Testis (tissue), 2 donors: ENCODE measurements around the gene YOD1.

Experiments
- CTCF ChIP-seq, 3 experiments: fragments of 450-650 bp in 2 of 3; fragments of 200-600 bp in 1 of 3; sonication (generic) in 1 of 3; IDR thresholded peaks; one replicate each; pipeline ENCODE4 v1.5.1; 2016 to 2019; ENCODE audit warnings: antibody characterized with exemption in 3 of 3, mild to moderate bottlenecking in 2 of 3, moderate library complexity in 1 of 3
- POLR2A ChIP-seq: fragments of 450-650 bp; IDR thresholded peaks from one replicate; pipeline ENCODE4 v1.6.1; 2017; ENCODE audit warnings: antibody characterized with exemption, mild to moderate bottlenecking, moderate library complexity

GRCh38 chr1:207069858-207070506, 19.0 kb upstream of the YOD1 start:
- no peak for TF ChIP-seq POLR2A
- no peak for TF ChIP-seq CTCF (IDR thresholded peaks at IDR 0.05)
